Hepatocyte (in vitro differentiated cells): ENCODE results near the gene INTS12. TPM values are rescaled to one million over a fixed set of nuclear protein-coding genes. Genes with fewer than 3 reads are reported as not detected.
"Not testable (repeated sequence)": the region's sequence is repeated elsewhere in the genome, so short reads cannot be mapped to it uniquely, and the experiment has no call there.

Source experiments
- DNase-seq: peaks from one replicate; pipeline ENCODE4 v3.0.0-alpha.2; 2016; ENCODE audit warnings: low spot score
- H2AFZ ChIP-seq: fragments of 200-600 bp; sonication (generic); 2 replicates; pipeline ENCODE4 v1.6.0; 2016; ENCODE audit warnings: antibody characterized with exemption, mild to moderate bottlenecking
- H3K27ac ChIP-seq: fragments of 200-600 bp; sonication (generic); 2 replicates; pipeline ENCODE4 v1.5.1; 2016; ENCODE audit warnings: mild to moderate bottlenecking
- H3K27me3 ChIP-seq: fragments of 200-600 bp; sonication (generic); 2 replicates; pipeline ENCODE4 v1.6.1; 2016
- H3K36me3 ChIP-seq: fragments of 200-600 bp; sonication (generic); replicated peaks from 2 replicates; pipeline ENCODE4 v1.5.1; 2016; ENCODE audit warnings: low read depth; ENCODE audit not compliant: insufficient read depth
- H3K4me1 ChIP-seq: fragments of 200-600 bp; sonication (generic); 2 replicates; pipeline ENCODE4 v1.5.1; 2016; ENCODE audit warnings: mild to moderate bottlenecking, moderate library complexity; ENCODE audit not compliant: insufficient read depth
- H3K4me2 ChIP-seq: fragments of 200-600 bp; sonication (generic); 2 replicates; pipeline ENCODE4 v1.6.0; 2016
- H3K4me3 ChIP-seq: fragments of 200-600 bp; sonication (generic); 2 replicates; pipeline ENCODE4 v1.5.1; 2016; ENCODE audit warnings: mild to moderate bottlenecking
- H3K79me2 ChIP-seq: fragments of 200-600 bp; sonication (generic); 2 replicates; pipeline ENCODE4 v1.6.0; 2017; ENCODE audit warnings: mild to moderate bottlenecking
- H3K9me2 ChIP-seq: fragments of 200-600 bp; sonication (generic); replicated peaks from 2 replicates; pipeline ENCODE4 v1.6.0; 2017; ENCODE audit warnings: mild to moderate bottlenecking; ENCODE audit not compliant: insufficient read depth
- H3K9me3 ChIP-seq: fragments of 200-600 bp; sonication (generic); 2 replicates; pipeline ENCODE4 v1.5.1; 2016; ENCODE audit warnings: low read depth, mild to moderate bottlenecking
- H4K20me1 ChIP-seq: fragments of 200-600 bp; sonication (generic); 2 replicates; pipeline ENCODE4 v1.6.0; 2016; ENCODE audit warnings: mild to moderate bottlenecking; ENCODE audit not compliant: insufficient read depth, poor library complexity, severe bottlenecking
- CTCF ChIP-seq: fragments of 200-600 bp; sonication (generic); IDR thresholded peaks from 2 replicates; pipeline ENCODE4 v1.5.1; 2016; ENCODE audit warnings: antibody characterized with exemption, mild to moderate bottlenecking; ENCODE audit not compliant: poor library complexity
- EZH2 ChIP-seq: fragments of 200-600 bp; sonication (generic); IDR thresholded peaks from 2 replicates; pipeline ENCODE4 v1.6.1; 2016; ENCODE audit warnings: antibody characterized with exemption, mild to moderate bottlenecking, borderline replicate concordance
- EZH2phosphoT487 ChIP-seq: fragments of 200-600 bp; sonication (generic); IDR thresholded peaks from one replicate; pipeline ENCODE4 v1.6.1; 2018; ENCODE audit warnings: antibody characterized with exemption, mild to moderate bottlenecking, low read depth, moderate library complexity; ENCODE audit not compliant: unreplicated experiment, severe bottlenecking
- WGBS: methylation state at CpG from one replicate; pipeline ENCODE4 v1.1.6; 2016; ENCODE audit warnings: low lambda C conversion rate; ENCODE audit errors: missing lambda C conversion rate; 5-methylcytosine and 5-hydroxymethylcytosine counted together
- polyA plus RNA-seq: library from polyadenylated mRNA; unstranded; fragments of >200 nt; fragmentation: Nextera tagmentation; extraction: Ambion mirVana; gene quantifications from 2 replicates; pipeline ENCODE4 v1.2.1, GENCODE V29; 2016
- total RNA-seq: library from RNA; depleted of rRNA; stranded (reverse); fragments of >200 nt; gene quantifications from 2 replicates; pipeline ENCODE4 v1.2.3, GENCODE V29; 2014

INTS12 gene
- total and polyA plus RNA-seq, 2 experiments from 2014 or later, result 17.3 to 20.8 TPM

DNA sequence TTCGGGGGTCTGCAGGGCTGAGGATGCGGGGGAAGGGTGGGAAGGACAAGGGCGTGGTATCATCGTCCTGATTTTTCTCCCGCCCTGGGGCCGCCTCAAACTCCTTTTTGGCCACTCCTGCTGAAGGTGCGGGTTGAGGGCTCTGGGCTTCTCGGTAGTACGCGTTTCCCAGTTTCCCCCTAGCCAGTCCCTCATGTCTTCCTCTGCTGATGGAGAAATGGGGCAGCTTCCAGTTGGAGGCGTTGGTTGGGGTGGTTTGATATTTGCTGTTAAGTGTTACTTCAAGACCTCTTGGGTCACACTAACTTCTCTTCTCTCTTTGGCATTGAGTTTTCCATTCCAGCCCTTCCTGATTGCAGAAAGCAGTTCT is 577 bp upstream of the INTS12 start:
- H3K27me3 ChIP-seq, result no peaks in the 10 kb centered on the region
- peak overlapping the region; percentile 81 for H3K4me3 ChIP-seq
- no peaks in the 10 kb centered on the region for H3K9me2 ChIP-seq
- H4K20me1 ChIP-seq, result no peaks in the 10 kb centered on the region
- peak overlapping the region; percentile 80 for H3K4me2 ChIP-seq
- H3K79me2 ChIP-seq, result peaks cover 70% of the 10 kb centered on the region
- peak; percentile 43 for DNase-seq
- WGBS, result 2% methylated on average over 10 of the region's 11 CpGs
- no peaks in the 10 kb centered on the region for H3K9me3 ChIP-seq
- H3K4me1 ChIP-seq, result peaks cover 17% of the 10 kb centered on the region
- H3K27ac ChIP-seq, result peak overlapping the region; percentile 93
- peak overlapping the region; percentile 86 for H2AFZ ChIP-seq
- H3K36me3 ChIP-seq, result no peaks in the 10 kb centered on the region
- TF ChIP-seq CTCF (no peak), EZH2phosphoT487 (no peak), EZH2 (no peak)

GRCh38 chr4:105707782-105708180 is 708 bp downstream of the INTS12 start:
- H3K79me2 ChIP-seq, result peaks cover 81% of the 10 kb centered on the region
- TF ChIP-seq EZH2phosphoT487, result no peak
- no peak for TF ChIP-seq CTCF
- no peak for TF ChIP-seq EZH2
- 44% methylated on average over 7 of the region's 7 CpGs for WGBS
- H3K4me3 ChIP-seq, result peak overlapping the region; percentile 88
- peaks cover 17% of the 10 kb centered on the region for H3K4me1 ChIP-seq
- no peaks in the 10 kb centered on the region for H3K9me2 ChIP-seq
- no peak for DNase-seq
- no peaks in the 10 kb centered on the region for H3K36me3 ChIP-seq
- peak overlapping the region; percentile 85 for H3K4me2 ChIP-seq
- peak overlapping the region; percentile 93 for H3K27ac ChIP-seq
- no peaks in the 10 kb centered on the region for H4K20me1 ChIP-seq
- no peaks in the 10 kb centered on the region for H3K27me3 ChIP-seq
- H2AFZ ChIP-seq, result peak overlapping the region; percentile 92
- no peaks in the 10 kb centered on the region for H3K9me3 ChIP-seq

DNA sequence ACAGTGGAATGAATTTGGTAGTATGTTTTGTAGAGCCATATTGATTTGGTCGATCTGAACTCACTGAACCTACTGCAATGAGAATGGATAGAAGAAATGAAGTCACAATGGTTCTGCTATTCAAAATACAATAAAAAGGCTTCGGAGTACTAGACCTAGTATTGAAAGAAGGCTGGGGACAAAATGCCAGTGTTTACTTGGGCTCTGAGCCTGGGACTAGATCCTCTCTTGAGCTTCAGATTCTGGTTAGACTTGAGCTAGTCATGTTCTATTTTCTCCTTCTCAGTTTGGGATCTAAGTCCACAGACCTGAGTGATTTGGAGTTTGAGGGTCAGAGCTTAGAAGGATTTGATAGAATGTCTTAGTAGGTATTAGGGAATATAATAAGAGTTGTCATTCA is 9.9 kb downstream of the INTS12 start:
- Histone ChIP-seq H3K27me3 (no peaks in the 10 kb centered on the region), H3K9me3 (no peaks in the 10 kb centered on the region), H2AFZ (no peak overlapping the region), H3K36me3 (no peaks in the 10 kb centered on the region), H3K79me2 (peaks cover 25% of the 10 kb centered on the region), H3K4me1 (no peaks in the 10 kb centered on the region), H4K20me1 (no peaks in the 10 kb centered on the region), H3K4me3 (no peak overlapping the region), H3K4me2 (no peak overlapping the region), H3K27ac (no peak overlapping the region), H3K9me2 (no peaks in the 10 kb centered on the region)
- DNase-seq, result no peak
- WGBS, result 98% methylated on average over 2 of the region's 2 CpGs
- TF ChIP-seq EZH2 (no peak), EZH2phosphoT487 (no peak), CTCF (no peak)

DNA sequence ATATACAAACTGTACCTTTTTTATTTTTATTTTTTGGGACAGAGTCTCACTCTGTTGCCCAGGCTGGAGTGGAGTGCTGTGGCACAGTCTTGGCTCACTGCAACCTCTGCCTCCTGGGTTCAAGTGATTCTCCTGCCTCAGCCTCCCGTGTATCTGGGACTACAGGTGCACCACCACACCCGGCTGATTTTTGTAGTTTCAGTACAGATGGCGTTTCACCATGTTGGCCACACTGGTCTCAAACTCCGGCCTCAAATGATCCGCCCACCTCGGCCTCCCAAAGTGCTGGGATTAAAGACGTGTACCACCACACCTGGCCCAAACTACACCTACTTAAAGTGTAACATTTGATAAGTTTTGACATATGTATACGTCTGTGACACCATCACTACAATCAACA is 12.7 kb downstream of the INTS12 start:
- not testable (repeated sequence) for DNase-seq, H3K36me3 ChIP-seq, H3K27ac ChIP-seq

DNA sequence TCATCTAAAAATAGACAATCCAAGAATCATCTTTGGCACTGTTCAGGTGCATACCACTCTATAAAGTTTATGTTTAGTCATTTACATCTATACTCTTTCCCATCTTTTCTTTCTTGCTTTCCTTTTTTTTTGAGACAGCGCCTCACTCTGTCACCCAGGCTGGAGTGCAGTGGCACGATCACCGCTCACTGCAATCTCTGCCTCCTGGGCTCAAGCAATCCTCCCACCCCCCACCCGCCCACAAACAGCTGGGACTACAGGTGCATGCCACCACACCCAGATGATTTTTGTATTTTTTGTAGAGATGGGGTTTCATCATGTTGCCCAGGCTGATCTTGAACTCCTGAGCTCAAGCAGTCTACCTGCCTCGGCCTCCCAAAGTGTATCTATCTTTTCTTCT is 13.7 kb downstream of the INTS12 start:
- not testable (repeated sequence) for H3K9me3 ChIP-seq, H3K27ac ChIP-seq, H4K20me1 ChIP-seq, H3K9me2 ChIP-seq, H3K79me2 ChIP-seq, H3K27me3 ChIP-seq, H3K4me2 ChIP-seq, H2AFZ ChIP-seq, H3K4me1 ChIP-seq, H3K36me3 ChIP-seq, H3K4me3 ChIP-seq, DNase-seq
- 98% methylated on average over 5 of the region's 5 CpGs for WGBS

More for the DNA sequence above, 12.7 kb downstream of the INTS12 start:
- not testable (repeated sequence) for H3K27me3 ChIP-seq, H3K79me2 ChIP-seq, H3K9me3 ChIP-seq, H3K4me2 ChIP-seq, H3K4me1 ChIP-seq, H4K20me1 ChIP-seq, H2AFZ ChIP-seq, H3K4me3 ChIP-seq, H3K9me2 ChIP-seq
- 98% methylated on average over 8 of the region's 8 CpGs for whole genome bisulfite sequencing
